Neural cell (in vitro differentiated cells): ENCODE results near the gene TRPV5. TPM values are rescaled to one million over a fixed set of nuclear protein-coding genes. Genes with fewer than 3 reads are reported as not detected.

Experiments
- H2AFZ ChIP-seq: fragments of 200-600, 300-800 bp; sonication (generic), shearing (Covaris generic); 2 replicates; pipeline ENCODE4 v1.6.0; 2014; ENCODE audit warnings: low read depth, mild to moderate bottlenecking, antibody characterized with exemption, low read length, moderate library complexity
- H3F3A ChIP-seq: fragments of 200-600 bp; shearing (Covaris generic); 2 replicates; pipeline ENCODE4 v1.6.1; 2016; ENCODE audit warnings: mild to moderate bottlenecking, moderate library complexity, mixed read lengths, antibody characterized with exemption, low read length; ENCODE audit not compliant: insufficient read depth, poor library complexity, severe bottlenecking
- H3K27ac ChIP-seq: fragments of 200-600, 300-800 bp; sonication (generic), shearing (Covaris generic); 2 replicates; pipeline ENCODE4 v1.5.1; 2014; ENCODE audit warnings: mild to moderate bottlenecking, low read length, moderate library complexity
- H3K27me3 ChIP-seq: fragments of 300-800, 200-600 bp; sonication (generic), shearing (Covaris generic); 2 replicates; pipeline ENCODE4 v1.6.0; 2014; ENCODE audit warnings: mild to moderate bottlenecking, low read depth, low read length, moderate library complexity; ENCODE audit not compliant: insufficient read depth
- H3K36me3 ChIP-seq: fragments of 300-800, 200-600 bp; sonication (generic), shearing (Covaris generic); 2 replicates; pipeline ENCODE4 v1.5.1; 2014; ENCODE audit warnings: mild to moderate bottlenecking, antibody characterized with exemption, low read length, moderate library complexity; ENCODE audit not compliant: insufficient read depth
- H3K4me2 ChIP-seq: fragments of 300-800, 200-600 bp; sonication (generic), shearing (Covaris generic); 2 replicates; pipeline ENCODE4 v1.6.0; 2014; ENCODE audit warnings: mild to moderate bottlenecking, low read length
- H3K4me3 ChIP-seq: fragments of 300-800, 200-600 bp; sonication (generic), shearing (Covaris generic); 2 replicates; pipeline ENCODE4 v1.5.1; 2014; ENCODE audit warnings: mild to moderate bottlenecking, low read length, moderate library complexity
- H3K79me2 ChIP-seq: fragments of 200-600 bp; shearing (Covaris generic); replicated peaks from 2 replicates; pipeline ENCODE4 v1.6.0; 2014; ENCODE audit warnings: mild to moderate bottlenecking, low read length, moderate library complexity; ENCODE audit not compliant: insufficient read depth
- H3K9ac ChIP-seq: fragments of 300-800, 200-600 bp; sonication (generic), shearing (Covaris generic); 2 replicates; pipeline ENCODE4 v1.6.1; 2016; ENCODE audit warnings: mild to moderate bottlenecking, low read length, mixed read lengths
- H3K9me2 ChIP-seq: fragments of 200-600 bp; shearing (Covaris generic); 2 replicates; pipeline ENCODE4 v1.6.1; 2016; ENCODE audit warnings: mild to moderate bottlenecking, low read length, mixed read lengths; ENCODE audit not compliant: insufficient read depth
- H3K9me3 ChIP-seq: fragments of 200-600, 300-800 bp; sonication (generic), shearing (Covaris generic); 2 replicates; pipeline ENCODE4 v1.6.1; 2016; ENCODE audit warnings: mild to moderate bottlenecking, mixed run types, low read length, moderate library complexity, mixed read lengths
- H4K20me1 ChIP-seq: fragments of 200-600 bp; shearing (Covaris generic); 2 replicates; pipeline ENCODE4 v1.6.1; 2016; ENCODE audit warnings: mild to moderate bottlenecking, mixed run types; ENCODE audit not compliant: insufficient read depth
- CTCF ChIP-seq: fragments of 450-650 bp; IDR thresholded peaks from 2 replicates; pipeline ENCODE4 v1.5.1; 2014; ENCODE audit warnings: antibody characterized with exemption, mild to moderate bottlenecking, moderate library complexity; ENCODE audit not compliant: poor library complexity, severe bottlenecking
- EP300 ChIP-seq: fragments of 450-650 bp; conservative IDR thresholded peaks from 2 replicates; pipeline ENCODE4 v1.6.1; 2014; ENCODE audit warnings: antibody characterized with exemption, mild to moderate bottlenecking, moderate library complexity; ENCODE audit not compliant: poor library complexity, severe bottlenecking
- EZH2 ChIP-seq: fragments of 200-600, 300-800 bp; shearing (Covaris generic), sonication (generic); IDR thresholded peaks from 2 replicates; pipeline ENCODE4 v1.6.1; 2014; ENCODE audit warnings: antibody characterized with exemption, low read length, borderline replicate concordance, mild to moderate bottlenecking; ENCODE audit not compliant: insufficient read depth, poor library complexity, severe bottlenecking
- MXI1 ChIP-seq: fragments of 450-650 bp; conservative IDR thresholded peaks from 2 replicates; pipeline ENCODE4 v1.6.1; 2014; ENCODE audit warnings: antibody characterized with exemption, mild to moderate bottlenecking; ENCODE audit not compliant: poor library complexity, severe bottlenecking
- RAD21 ChIP-seq: fragments of 450-650 bp; conservative IDR thresholded peaks from 2 replicates; pipeline ENCODE4 v1.6.1; 2014; ENCODE audit warnings: antibody characterized with exemption, mild to moderate bottlenecking, moderate library complexity
- REST ChIP-seq: IDR thresholded peaks from 2 replicates; pipeline ENCODE4 v1.6.1; 2012; ENCODE audit warnings: borderline replicate concordance
- SMC3 ChIP-seq: fragments of 450-650 bp; conservative IDR thresholded peaks from 2 replicates; pipeline ENCODE4 v1.6.1; 2014; ENCODE audit warnings: antibody characterized with exemption, mild to moderate bottlenecking, moderate library complexity; ENCODE audit not compliant: poor library complexity
- TAF1 ChIP-seq: IDR thresholded peaks from 2 replicates; pipeline ENCODE4 v1.6.1; 2012; ENCODE audit warnings: low read depth
- polyA plus RNA-seq: library from polyadenylated mRNA; depleted of rRNA; stranded (reverse); fragments of >200 nt; gene quantifications from 2 replicates; pipeline ENCODE4 v1.2.3, GENCODE V29; 2014

TRPV5 gene
- polyA plus RNA-seq, 1 donor from 2014 or later: not detected

DNA sequence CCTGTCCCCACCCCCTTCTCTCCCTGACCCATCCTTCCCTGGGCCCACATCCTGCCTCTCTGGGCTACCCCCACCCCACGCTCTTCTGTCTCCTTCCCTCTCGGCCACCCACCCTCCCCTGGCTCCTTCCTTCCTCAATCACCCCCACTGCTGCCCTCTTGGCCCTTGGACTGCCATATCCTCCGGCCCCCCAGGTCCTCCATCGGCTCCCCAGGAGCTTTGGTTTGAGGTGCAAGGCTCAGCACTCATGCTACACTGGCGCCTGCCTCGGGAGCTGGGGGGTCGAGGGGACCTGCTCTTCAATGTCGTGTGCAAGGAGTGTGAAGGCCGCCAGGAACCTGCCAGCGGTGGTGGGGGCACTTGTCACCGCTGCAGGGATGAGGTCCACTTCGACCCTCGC, 67.8 kb downstream of the TRPV5 start:
- no peak for TF ChIP-seq REST
- no peak for TF ChIP-seq EP300
- no peak overlapping the region for H3K27ac ChIP-seq
- H4K20me1 ChIP-seq: no peaks in the 10 kb centered on the region
- no peaks in the 10 kb centered on the region for H3F3A ChIP-seq
- no peaks in the 10 kb centered on the region for H3K27me3 ChIP-seq
- H3K79me2 ChIP-seq: no peaks in the 10 kb centered on the region
- no peak overlapping the region for H3K9ac ChIP-seq
- H2AFZ ChIP-seq: no peak overlapping the region
- no peaks in the 10 kb centered on the region for H3K9me2 ChIP-seq
- no peaks in the 10 kb centered on the region for H3K9me3 ChIP-seq
- no peaks in the 10 kb centered on the region for H3K36me3 ChIP-seq
- H3K4me2 ChIP-seq: no peak overlapping the region
- no peak overlapping the region for H3K4me3 ChIP-seq

- Histone ChIP-seq H3K9me2 (no peaks in the 10 kb centered on the region), H3K36me3 (no peaks in the 10 kb centered on the region), H3K27ac (no peak overlapping the region), H3F3A (no peaks in the 10 kb centered on the region), H2AFZ (no peak overlapping the region), H3K4me2 (no peak overlapping the region), H3K27me3 (no peaks in the 10 kb centered on the region), H3K9ac (no peak overlapping the region), H4K20me1 (no peaks in the 10 kb centered on the region), H3K9me3 (no peaks in the 10 kb centered on the region), H3K4me3 (no peak overlapping the region), H3K79me2 (no peaks in the 10 kb centered on the region)
- no peak for TF ChIP-seq MXI1
- no peak for TF ChIP-seq TAF1
- TF ChIP-seq CTCF: no peak
These were observed 68.4 kb downstream of the TRPV5 start for GRCh38 chr7:142864980-142865747.

DNA sequence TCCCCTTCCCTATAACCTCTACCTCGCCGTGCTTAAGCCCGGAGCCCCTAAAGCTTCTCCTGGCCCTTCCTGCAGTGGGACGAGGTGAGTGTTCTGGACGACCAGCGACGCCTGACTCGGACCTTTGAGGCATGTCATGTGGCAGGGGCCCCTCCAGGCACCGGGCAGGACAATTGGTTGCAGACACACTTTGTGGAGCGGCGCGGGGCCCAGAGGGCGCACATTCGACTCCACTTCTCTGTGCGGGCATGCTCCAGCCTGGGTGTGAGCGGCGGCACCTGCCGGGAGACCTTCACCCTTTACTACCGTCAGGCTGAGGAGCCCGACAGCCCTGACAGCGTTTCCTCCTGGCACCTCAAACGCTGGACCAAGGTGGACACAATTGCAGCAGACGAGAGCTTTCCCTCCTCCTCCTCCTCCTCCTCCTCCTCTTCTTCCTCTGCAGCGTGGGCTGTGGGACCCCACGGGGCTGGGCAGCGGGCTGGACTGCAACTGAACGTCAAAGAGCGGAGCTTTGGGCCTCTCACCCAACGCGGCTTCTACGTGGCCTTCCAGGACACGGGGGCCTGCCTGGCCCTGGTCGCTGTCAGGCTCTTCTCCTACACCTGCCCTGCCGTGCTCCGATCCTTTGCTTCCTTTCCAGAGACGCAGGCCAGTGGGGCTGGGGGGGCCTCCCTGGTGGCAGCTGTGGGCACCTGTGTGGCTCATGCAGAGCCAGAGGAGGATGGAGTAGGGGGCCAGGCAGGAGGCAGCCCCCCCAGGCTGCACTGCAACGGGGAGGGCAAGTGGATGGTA, 69.5 kb downstream of the TRPV5 start:
- Histone ChIP-seq H3K27ac (no peak overlapping the region), H3K9me3 (no peaks in the 10 kb centered on the region), H4K20me1 (no peaks in the 10 kb centered on the region), H3K27me3 (no peaks in the 10 kb centered on the region), H3K9ac (no peak overlapping the region), H3K4me2 (no peak overlapping the region), H3K9me2 (no peaks in the 10 kb centered on the region), H3K36me3 (no peaks in the 10 kb centered on the region), H3K79me2 (no peaks in the 10 kb centered on the region), H3F3A (no peaks in the 10 kb centered on the region), H3K4me3 (no peak overlapping the region), H2AFZ (no peak overlapping the region)
- TF ChIP-seq EZH2 (no peak), SMC3 (no peak), CTCF (no peak), TAF1 (no peak), MXI1 (no peak), RAD21 (no peak), REST (no peak)
